ES-I3 (cell line): Measurements from ENCODE around the gene PRKAG2.

ENCODE experiments used
- H3K36me3 ChIP-seq: 2 replicates; pipeline ENCODE4 v1.6.1; 2013; ENCODE audit warnings: mild to moderate bottlenecking, low read length, control low read depth, moderate library complexity; ENCODE audit not compliant: insufficient read depth
- H3K4me1 ChIP-seq: 2 replicates; pipeline ENCODE4 v1.6.1; 2013; ENCODE audit warnings: mild to moderate bottlenecking, control low read depth, low read length; ENCODE audit not compliant: insufficient read depth
- H3K9ac ChIP-seq: 2 replicates; pipeline ENCODE4 v1.6.1; 2013; ENCODE audit warnings: low read depth, mild to moderate bottlenecking, low read length, moderate library complexity
- H3K9me3 ChIP-seq: 2 replicates; pipeline ENCODE4 v1.6.1; 2013; ENCODE audit warnings: mild to moderate bottlenecking, low read length, moderate library complexity; ENCODE audit not compliant: control insufficient read depth, insufficient read depth

PRKAG2 gene

DNA sequence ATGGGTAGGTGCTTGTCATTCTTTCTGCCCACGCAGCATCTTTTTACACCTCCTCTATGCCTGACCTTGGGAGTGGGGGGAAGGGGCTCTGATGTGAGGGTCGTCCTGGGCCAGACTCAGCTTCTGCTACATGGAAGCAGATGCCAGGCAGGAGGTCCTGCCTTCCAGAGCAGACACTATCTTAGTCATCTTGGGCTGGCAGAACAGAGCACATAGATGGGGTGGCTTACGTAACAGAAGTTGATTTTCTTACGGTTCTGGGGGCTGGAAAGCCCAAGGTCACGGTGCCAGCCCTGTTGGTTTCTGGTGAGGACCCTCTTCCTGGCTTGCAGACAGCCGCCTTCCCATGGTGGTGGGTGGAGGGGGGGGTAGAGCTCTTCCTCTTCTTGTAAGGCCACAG lies 159.0 kb downstream of the PRKAG2 start:
- Histone ChIP-seq H3K9ac (no peak overlapping the region), H3K36me3 (no peaks in the 10 kb centered on the region), H3K4me1 (peaks cover 7% of the 10 kb centered on the region; the same call in 1 of the 2 replicates), H3K9me3 (no peaks in the 10 kb centered on the region)

DNA sequence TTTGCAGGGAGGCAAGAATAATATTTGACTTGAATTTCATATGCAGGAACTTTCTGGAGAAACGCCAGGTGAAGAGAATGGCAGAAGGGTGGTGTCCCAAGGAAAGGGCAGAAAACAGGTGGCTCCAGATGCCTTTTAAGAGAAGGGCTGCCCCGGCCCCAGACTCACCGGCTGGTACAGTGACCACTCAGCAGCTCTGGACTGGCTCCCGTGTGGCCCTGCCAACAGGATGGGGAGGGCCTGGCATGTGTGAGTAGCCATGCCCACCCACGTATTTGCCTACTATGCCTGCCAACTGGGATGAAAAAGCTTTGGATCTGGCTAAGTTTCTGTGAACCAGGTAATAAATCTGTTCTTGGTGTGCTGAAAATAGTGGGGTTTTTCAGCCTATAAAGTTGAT lies 159.5 kb downstream of the PRKAG2 start:
- peaks cover 11% of the 10 kb centered on the region; the same call in 1 of the 2 replicates for H3K4me1 ChIP-seq

DNA sequence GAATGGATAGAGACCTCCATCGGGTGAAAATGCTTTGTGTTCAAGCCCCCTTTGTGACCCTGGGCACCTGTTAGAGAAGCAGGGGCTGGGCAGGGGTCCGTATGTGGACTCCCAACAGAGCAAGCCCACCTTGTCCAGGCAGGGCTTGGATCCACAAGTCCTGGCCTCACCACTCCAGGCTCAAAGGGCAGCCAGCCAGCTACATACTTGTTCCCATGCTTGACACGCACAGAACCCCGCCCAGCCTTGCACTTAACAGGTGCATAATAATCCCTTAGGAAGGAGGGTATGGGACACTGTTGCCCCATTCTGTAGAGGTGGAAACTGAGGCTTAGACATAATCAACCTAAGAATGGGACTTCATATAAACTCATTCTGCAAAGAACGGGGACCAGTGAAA lies 160.6 kb downstream of the PRKAG2 start:
- no peaks in the 10 kb centered on the region for H3K36me3 ChIP-seq
- 0 out of 2 replicates have a peak, but pooled peaks cover 8% of the 10 kb centered on the region for H3K4me1 ChIP-seq
- no peaks in the 10 kb centered on the region for H3K9me3 ChIP-seq
- H3K9ac ChIP-seq = no peak overlapping the region

More for the DNA sequence above, 159.5 kb downstream of the PRKAG2 start:
- Histone ChIP-seq H3K9ac (no peak overlapping the region), H3K9me3 (no peaks in the 10 kb centered on the region), H3K36me3 (no peaks in the 10 kb centered on the region)

DNA sequence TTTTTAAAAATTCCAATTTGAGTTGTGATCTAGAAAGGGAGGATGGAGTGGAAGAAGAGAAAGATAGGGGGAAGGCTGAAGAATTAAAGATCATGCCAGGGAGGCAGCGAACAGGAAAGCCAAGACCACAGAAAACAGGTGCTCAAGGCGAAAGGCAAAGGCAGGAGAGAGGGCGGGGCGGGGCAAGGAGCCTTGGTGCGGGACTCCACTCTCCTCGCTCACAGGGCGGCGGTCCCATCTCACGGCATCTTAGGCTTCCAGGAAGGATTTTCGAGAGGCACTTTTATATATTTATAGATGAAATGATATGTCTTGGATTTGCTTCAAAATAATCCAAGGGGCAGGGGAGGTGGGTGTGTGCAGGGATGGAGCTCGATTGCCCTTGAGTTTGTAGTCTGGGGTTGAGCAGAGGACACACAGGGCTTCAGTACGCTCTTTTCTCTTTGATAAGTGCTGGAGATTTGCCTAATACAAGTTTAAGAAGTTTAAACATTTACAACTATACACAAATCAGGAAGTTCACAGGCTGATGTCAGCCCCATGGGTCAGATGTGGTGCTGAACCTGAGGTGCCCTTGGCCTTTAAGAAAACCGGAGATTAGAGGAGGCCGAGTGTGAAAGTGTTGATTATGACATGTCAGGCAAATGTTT lies 161.1 kb downstream of the PRKAG2 start:
- 0 out of 2 replicates have a peak, but pooled peaks cover 8% of the 10 kb centered on the region for H3K4me1 ChIP-seq

GRCh38 chr7:151714201-151714600 lies 162.7 kb downstream of the PRKAG2 start:
- Histone ChIP-seq H3K4me1 (0 out of 2 replicates have a peak, but pooled peaks cover 8% of the 10 kb centered on the region), H3K36me3 (no peaks in the 10 kb centered on the region), H3K9ac (no peak overlapping the region), H3K9me3 (no peaks in the 10 kb centered on the region)

More for the DNA sequence above, 161.1 kb downstream of the PRKAG2 start:
- Histone ChIP-seq H3K9ac (no peak overlapping the region), H3K36me3 (no peaks in the 10 kb centered on the region), H3K9me3 (no peaks in the 10 kb centered on the region)

GRCh38 chr7:151712810-151713125 lies 164.1 kb downstream of the PRKAG2 start:
- Histone ChIP-seq H3K9me3 (no peaks in the 10 kb centered on the region), H3K36me3 (no peaks in the 10 kb centered on the region), H3K4me1 (0 out of 2 replicates have a peak, but pooled peaks cover 8% of the 10 kb centered on the region), H3K9ac (no peak overlapping the region)

- no peak overlapping the region for H3K9ac ChIP-seq
- 0 out of 2 replicates have a peak, but pooled peaks cover 8% of the 10 kb centered on the region for H3K4me1 ChIP-seq
- no peaks in the 10 kb centered on the region for H3K9me3 ChIP-seq
- no peaks in the 10 kb centered on the region for H3K36me3 ChIP-seq
Observed at GRCh38 chr7:151711906-151712809, 164.8 kb downstream of the PRKAG2 start.

DNA sequence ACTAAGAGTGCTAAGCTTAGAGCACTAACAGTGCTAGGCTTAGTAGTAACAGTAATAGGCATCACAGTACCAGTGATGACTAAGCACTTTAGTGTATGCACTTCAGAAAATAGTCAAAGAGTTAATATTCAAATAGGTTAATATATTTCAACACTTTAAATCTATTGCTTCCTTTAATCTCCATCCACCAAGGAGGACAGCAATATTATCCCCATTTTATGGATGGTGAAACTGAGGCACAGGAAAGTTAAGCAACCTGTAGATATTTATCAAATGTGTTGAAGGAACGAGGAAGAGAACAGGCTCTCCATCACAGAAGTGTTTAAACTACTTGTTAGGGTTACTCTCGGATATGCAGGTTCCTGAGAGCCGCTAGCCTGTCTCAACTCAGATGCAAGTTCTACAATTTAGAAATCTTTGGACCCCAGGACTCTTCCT lies 165.5 kb downstream of the PRKAG2 start:
- no peaks in the 10 kb centered on the region for H3K9me3 ChIP-seq
- H3K4me1 ChIP-seq = 0 out of 2 replicates have a peak, but pooled peaks cover 8% of the 10 kb centered on the region
- no peaks in the 10 kb centered on the region for H3K36me3 ChIP-seq
- no peak overlapping the region for H3K9ac ChIP-seq

DNA sequence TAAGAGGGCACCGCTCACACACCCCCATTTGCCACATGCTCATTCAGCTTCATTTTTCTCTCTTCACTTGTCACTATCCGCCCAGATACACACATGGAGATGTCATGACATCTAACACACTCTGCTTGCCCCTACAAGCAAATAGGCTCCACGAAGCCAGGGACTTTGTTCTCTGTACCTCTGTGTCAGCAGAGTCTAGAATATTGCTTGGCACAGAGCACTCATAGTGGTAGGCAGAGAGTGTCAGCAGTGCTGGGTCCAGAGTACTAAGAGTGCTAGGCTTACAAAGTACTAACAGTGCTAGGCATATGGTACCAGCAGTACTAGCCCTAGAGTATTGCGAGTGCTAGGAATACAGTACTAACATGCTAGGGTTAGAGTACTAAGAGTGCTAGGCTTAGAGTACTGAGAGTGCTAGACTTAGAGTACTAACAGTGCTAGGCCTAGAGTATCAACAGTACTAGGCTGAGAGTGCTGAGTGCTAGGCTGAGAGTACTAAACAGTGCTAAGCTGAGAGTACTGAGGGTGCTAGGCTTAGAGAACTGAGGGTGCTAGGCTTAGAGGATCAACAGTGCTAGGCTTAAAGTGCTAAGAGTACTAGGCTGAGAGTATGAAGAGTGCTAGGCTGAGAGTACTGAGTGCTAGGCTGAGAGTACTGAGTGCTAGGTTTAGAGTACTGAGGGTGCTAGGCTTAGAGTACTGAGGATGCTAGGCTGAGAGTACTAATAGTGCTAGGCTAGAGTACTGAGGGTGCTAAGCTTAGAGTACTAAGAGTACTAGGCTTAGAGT lies 166.1 kb downstream of the PRKAG2 start:
- Histone ChIP-seq H3K36me3 (no peaks in the 10 kb centered on the region), H3K4me1 (peaks cover 8% of the 10 kb centered on the region; the same call in 1 of the 2 replicates), H3K9me3 (no peaks in the 10 kb centered on the region), H3K9ac (no peak overlapping the region)

GRCh38 chr7:151710121-151710640 lies 166.7 kb downstream of the PRKAG2 start:
- no peaks in the 10 kb centered on the region for H3K36me3 ChIP-seq
- H3K9ac ChIP-seq = no peak overlapping the region
- peaks cover 11% of the 10 kb centered on the region; the same call in 1 of the 2 replicates for H3K4me1 ChIP-seq
- H3K9me3 ChIP-seq = no peaks in the 10 kb centered on the region

GRCh38 chr7:151709141-151710038 lies 167.5 kb downstream of the PRKAG2 start:
- no peaks in the 10 kb centered on the region for H3K36me3 ChIP-seq
- no peaks in the 10 kb centered on the region for H3K9me3 ChIP-seq
- H3K9ac ChIP-seq = no peak overlapping the region
- peaks cover 15% of the 10 kb centered on the region; the same call in 1 of the 2 replicates for H3K4me1 ChIP-seq

DNA sequence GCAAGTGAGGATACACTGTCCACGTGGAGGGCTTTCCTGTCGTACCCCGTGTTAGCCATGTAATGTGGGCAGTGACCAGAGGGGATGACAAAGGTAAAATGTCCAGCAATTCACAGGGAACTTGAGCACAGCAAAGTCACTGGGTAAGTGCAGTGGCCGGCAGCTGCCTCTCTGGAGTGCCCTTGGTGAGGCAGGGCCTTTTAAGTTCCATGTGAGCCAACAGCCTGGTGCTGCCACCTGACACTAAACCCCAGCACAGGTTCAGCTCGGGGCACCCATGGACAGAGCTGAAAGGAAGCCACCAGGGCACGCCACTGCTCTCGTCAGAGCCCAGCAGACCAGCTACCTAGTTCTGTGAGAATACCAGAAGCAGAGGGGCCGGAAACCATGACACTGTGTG lies 168.3 kb downstream of the PRKAG2 start:
- Histone ChIP-seq H3K9ac (no peak overlapping the region), H3K4me1 (peaks cover 15% of the 10 kb centered on the region; the same call in 1 of the 2 replicates), H3K36me3 (no peaks in the 10 kb centered on the region), H3K9me3 (no peaks in the 10 kb centered on the region)

GRCh38 chr7:151707757-151708156 lies 169.2 kb downstream of the PRKAG2 start:
- Histone ChIP-seq H3K9ac (no peak overlapping the region), H3K9me3 (no peaks in the 10 kb centered on the region), H3K36me3 (no peaks in the 10 kb centered on the region), H3K4me1 (peaks cover 11% of the 10 kb centered on the region; the same call in 1 of the 2 replicates)
